Left ventricle myocardium superior (tissue), 1 donor: ENCODE data around the gene RBM43. TPM values are rescaled to one million over a fixed set of nuclear protein-coding genes. Genes with fewer than 3 reads are reported as not detected.
"Not testable (repeated sequence)": the region's sequence is repeated elsewhere in the genome, so short reads cannot be mapped to it uniquely, and the experiment has no call there.

Source experiments
- ATAC-seq: fragments of 200-7000 bp; cut with Tn5 transposase; one replicate; pipeline ENCODE4 v1.9.1; 2020; ENCODE audit warnings: mild to moderate bottlenecking, moderate library complexity
- DNase-seq: peaks from one replicate; pipeline ENCODE4 v3.0.0-alpha.2; 2020
- intact Hi-C: fragments of 100-400 bp; cut with micrococcal nuclease; formaldehyde crosslinking; loops from one replicate; pipeline ENCODE4 v1.11.0; 2022
- total RNA-seq: library from RNA; stranded (reverse); fragmentation: NEBNext Ultra II Directional; extraction: Animal tissue kit (Norgen Biotek cat#: 25700); gene quantifications from one replicate; pipeline ENCODE4 v1.2.1, GENCODE V29; 2021
- donor health status: DM: no; HTN: yes; CAD: no; lungs with severe emphysema.

RBM43 gene
- total RNA-seq, 1 donor from 2014 or later = 2.2 TPM

DNA sequence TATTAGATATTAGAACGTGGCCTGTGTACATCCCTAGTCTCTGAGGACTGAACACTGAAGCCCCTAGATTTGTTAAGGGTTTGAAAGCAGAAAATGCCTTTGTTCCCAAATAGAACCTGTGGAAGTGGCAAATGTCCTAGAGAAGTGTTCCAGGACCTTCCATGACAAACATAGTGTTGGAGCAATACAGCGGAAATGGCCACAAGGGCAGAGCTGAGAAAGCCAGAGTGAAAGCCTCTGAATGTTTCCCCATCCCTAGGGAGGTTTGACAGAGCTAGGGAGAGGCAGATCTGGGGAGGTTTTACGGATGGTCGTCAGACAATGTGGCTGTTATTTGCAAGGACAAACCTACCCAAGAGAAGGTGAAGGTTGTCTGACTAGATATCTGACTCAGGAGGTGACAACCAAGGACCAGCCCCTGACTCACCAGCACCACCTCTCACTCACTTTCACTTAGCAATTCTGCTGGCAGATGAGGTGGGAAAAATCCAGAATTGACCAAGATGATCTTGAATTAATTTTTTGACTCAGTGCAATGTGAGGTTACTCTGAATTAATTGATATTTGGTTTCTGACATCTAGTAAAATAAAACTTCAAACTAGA, 24.1 kb downstream of the RBM43 start:
- intact Hi-C loops = no loop called here
- DNase-seq = no peak
- ATAC-seq = no peak

DNA sequence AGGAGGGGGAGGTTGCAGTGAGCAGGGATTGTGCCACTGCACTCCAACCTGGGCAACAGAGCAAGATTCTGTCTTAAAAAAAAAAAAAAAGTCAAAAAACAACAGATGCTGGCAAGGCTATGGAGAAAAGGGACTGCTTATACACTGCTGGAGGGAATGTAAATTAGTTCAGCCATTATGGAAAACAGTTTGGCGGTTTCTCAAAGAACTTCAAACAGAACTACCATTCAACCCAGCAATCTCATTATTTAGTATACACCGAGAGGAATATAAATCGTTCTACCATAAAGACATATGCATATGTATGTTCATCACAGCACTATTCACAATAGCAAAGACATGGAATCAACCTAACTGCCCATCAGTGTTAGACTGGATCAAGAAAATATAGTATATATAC, 27.9 kb downstream of the RBM43 start:
- intact Hi-C loops, DNase-seq, ATAC-seq: not testable (repeated sequence)

DNA sequence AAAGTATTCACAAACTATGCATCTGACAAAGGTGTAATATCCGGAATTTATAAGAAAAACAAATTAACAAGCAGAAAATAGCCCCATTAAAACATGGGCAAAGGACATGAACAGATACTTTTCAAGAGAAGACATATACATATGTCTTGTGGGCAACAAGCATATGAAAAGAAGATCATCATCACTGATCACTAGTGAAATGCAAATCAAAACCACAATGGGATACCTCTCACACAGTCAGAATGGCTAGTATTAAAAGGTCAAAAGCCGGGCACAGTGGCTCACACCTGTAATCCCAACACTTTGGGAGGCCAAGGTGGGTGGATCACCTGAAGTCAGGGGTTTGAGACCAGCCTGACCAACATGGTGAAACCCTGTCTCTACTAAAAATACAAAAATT, 28.4 kb downstream of the RBM43 start:
- ATAC-seq, intact Hi-C loops, DNase-seq: not testable (repeated sequence)

DNA sequence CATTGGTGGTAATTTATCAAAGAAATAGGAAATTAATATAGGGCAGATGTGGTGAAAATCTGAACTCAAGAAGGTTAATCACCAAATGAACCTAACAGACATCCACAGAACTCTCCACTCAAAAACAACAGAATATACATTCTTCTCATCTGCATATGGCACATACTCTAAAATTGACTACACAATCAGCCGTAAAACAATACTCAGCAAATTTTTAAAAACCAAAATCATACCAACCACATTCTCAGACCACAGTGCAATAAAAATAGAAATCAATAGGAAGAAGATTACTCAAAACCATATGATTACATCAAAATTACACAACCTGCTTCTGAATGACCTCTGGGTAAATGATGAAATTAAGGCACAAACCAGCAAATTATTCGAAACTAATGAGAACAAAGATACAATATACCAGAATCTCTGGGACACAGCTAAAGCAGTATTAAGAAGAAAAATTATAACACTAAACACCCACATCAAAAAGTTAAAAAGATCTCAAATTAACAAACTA, 31.0 kb downstream of the RBM43 start:
- intact Hi-C loops = no loop called here
- DNase-seq (no peak), ATAC-seq (no peak)

- intact Hi-C loops = no loop called here
- ATAC-seq (no peak), DNase-seq (no peak)
Observed at GRCh38 chr2:151228847-151229512, 32.7 kb downstream of the RBM43 start.

DNA sequence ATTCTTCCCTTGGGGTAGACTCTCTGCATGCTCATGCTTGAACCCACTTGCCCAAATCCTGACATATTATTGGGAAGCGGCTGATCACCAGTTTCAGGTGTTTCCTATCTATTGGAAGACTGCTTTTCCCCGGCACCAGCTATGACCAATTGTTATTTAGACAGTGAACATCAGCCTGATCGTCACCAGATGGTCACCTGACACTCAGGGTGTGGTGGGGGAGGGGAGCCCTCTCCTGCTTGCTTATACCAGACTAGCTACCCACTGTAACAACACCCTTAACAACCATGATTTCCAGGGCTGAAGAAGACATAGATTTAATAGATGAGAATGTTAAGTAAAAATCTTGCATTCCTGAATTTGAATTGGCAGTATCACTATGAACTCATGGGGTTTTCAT, 44.3 kb downstream of the RBM43 start:
- ATAC-seq (no peak), DNase-seq (no peak)
- intact Hi-C loops = no loop called here

- no peak for DNase-seq
- ATAC-seq = no peak
Observed at GRCh38 chr2:151207100-151207499, 54.6 kb downstream of the RBM43 start.

GRCh38 chr2:151206446-151206968, 55.2 kb downstream of the RBM43 start:
- ATAC-seq (no peak), DNase-seq (no peak)
- intact Hi-C loops = no loop called here

More at GRCh38 chr2:151207100-151207499, 54.6 kb downstream of the RBM43 start:
- intact Hi-C loops = no loop called here

- intact Hi-C loops = no loop called here
- no peak for ATAC-seq
- DNase-seq = no peak
Observed at GRCh38 chr2:151205571-151205970, 56.1 kb downstream of the RBM43 start.

DNA sequence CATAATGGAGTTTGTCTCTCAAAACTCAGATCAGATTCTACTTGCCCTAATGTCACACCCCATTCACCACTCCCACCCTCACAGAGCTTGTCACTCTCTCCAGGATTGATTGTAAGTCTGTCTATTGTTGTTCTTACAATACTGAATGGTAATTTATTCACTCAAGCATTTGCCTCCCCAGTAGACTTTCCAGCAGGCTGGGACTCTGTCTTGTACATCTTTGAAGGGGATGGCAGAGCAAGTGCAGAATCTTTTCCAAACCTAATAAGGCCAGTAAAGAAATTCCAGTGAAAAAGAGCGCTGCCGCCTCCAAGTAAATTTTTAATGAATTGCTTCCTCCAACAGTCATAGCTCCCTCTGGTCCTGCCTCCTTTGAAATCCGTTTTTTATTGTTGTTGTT, 56.9 kb downstream of the RBM43 start:
- intact Hi-C loops = no loop called here
- no peak for ATAC-seq

DNA sequence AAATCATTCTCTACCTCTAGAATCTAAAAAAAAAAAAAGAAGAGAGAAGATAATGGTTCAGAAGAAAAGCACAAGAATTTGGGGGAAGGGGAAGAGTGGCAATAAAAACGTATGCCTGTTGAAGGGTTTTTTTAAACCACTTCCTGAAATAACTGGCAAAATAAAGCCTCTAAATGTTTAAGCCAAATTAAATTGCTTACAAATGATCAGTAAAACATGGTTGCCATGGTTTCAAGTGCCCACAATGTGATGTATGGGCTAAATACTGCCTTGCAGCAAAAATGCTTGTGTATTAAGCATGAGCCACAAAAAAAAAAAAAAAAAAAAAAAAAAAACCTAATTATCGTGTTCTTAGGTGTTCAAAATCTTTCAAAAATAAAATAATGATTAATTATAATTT, 60.8 kb downstream of the RBM43 start:
- ATAC-seq = no peak
- intact Hi-C loops = no loop called here
- DNase-seq = no peak

More for the DNA sequence above, 56.9 kb downstream of the RBM43 start:
- no peak for DNase-seq

- intact Hi-C loops = no loop called here
- ATAC-seq = no peak
- DNase-seq = no peak
Observed at GRCh38 chr2:151200277-151200676, 61.4 kb downstream of the RBM43 start.

GRCh38 chr2:151198645-151199044, 63.0 kb downstream of the RBM43 start:
- ATAC-seq (no peak), DNase-seq (no peak)
- intact Hi-C loops = no loop called here

Other genes with a start within 250 kb of the RBM43 start
- 3.9 TPM for gene NMI, start 27.8 kb upstream of the RBM43 start, total RNA-seq
- 2.4 TPM for gene TNFAIP6, start 95.7 kb upstream of the RBM43 start, total RNA-seq
- 16.3 TPM for gene RIF1, start 148.0 kb upstream of the RBM43 start, total RNA-seq